ENCODE data around the gene KCTD17. TPM values are rescaled to one million over a fixed set of nuclear protein-coding genes. Genes with fewer than 3 reads are reported as not detected.

Gene KCTD17
- total and polyA plus RNA-seq, 2 of the 4 experiments (the other 2 are of a cell fraction), result 28.3 to 37.3 TPM

DNA sequence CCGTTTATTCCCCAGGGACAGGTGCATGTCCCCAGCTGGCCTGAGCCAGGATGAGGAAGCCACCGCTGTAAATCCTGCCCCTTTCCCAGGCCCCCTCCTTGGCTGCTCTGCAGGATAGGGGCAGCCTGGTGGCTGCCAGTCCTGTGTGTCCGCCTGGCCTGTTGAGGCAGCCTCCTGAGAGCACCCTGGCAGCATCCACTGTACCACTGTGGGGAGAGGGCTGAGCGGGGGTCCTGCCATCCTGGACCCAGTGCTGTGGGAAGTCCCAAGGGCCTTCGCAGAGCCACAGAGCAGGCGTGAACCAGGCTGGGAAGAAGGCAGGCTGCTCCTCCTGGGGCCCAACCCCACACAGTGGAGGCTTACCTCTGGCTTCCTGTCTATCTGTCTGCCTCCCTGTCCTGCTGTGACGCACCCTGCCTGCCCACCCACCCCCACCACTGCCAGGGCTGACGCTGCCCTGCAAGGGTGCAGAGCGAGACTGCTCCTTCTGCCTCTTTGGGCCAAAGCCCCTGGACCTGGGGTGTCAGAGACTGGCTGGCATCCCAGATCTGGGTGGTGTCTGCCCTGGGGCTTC is 8.4 kb downstream of the KCTD17 start:
- Histone ChIP-seq H4K20me1 (ENCODE audit: insufficient read depth, low read length) (no peaks in the 10 kb centered on the region), H4K91ac (ENCODE audit: insufficient read depth, low read depth, low read length) (no peak overlapping the region), H3K9me1 (ENCODE audit: insufficient read depth, low read length) (no peaks in the 10 kb centered on the region), H3K4me3 (ENCODE audit: insufficient read depth, low read depth, low read length) (no peak overlapping the region), H2BK120ac (ENCODE audit: low read depth, low read length) (no peak overlapping the region), H3K9me3 (ENCODE audit: control insufficient read depth, insufficient read depth, low read length) (no peaks in the 10 kb centered on the region), H4K5ac (ENCODE audit: low read depth, low read length) (no peak overlapping the region), H3K23ac (ENCODE audit: low read depth, low read length) (no peak overlapping the region), H3K18ac (ENCODE audit: low read depth, low read length) (no peak overlapping the region), H3K56ac (ENCODE audit: extremely low read depth, insufficient read depth, low read length) (no peak overlapping the region), H3K9ac (ENCODE audit: low read depth, low read length) (no peak overlapping the region), H3K27ac (ENCODE audit: insufficient read depth, low read length) (no peak overlapping the region), H2AK5ac (ENCODE audit: low read depth, low read length) (no peak overlapping the region), H3K4me2 (ENCODE audit: low read depth, low read length) (no peak overlapping the region), H2BK15ac (ENCODE audit: low read depth, low read length) (no peak overlapping the region), H3K36me3 (ENCODE audit: control insufficient read depth, insufficient read depth, low read length) (peaks cover 37% of the 10 kb centered on the region), H3K4me1 (ENCODE audit: control insufficient read depth, insufficient read depth, low read length) (no peaks in the 10 kb centered on the region), H2BK20ac (ENCODE audit: low read depth, low read length) (no peak overlapping the region), H3K79me1 (ENCODE audit: low read depth in 1 of 2, low read length in 2 of 2) (no peaks in the 10 kb centered on the region), H2BK5ac (ENCODE audit: low read depth, low read length, poor library complexity, severe bottlenecking) (no peak overlapping the region), H3K14ac (replicated peaks; ENCODE audit: low read depth, low read length) (no peak overlapping the region), H3K4ac (ENCODE audit: low read depth, low read length) (no peak overlapping the region), H4K8ac (ENCODE audit: low read depth in 2 of 2, low read length in 2 of 2) (no peak overlapping the region), H2AFZ (replicated peaks; ENCODE audit: low read length, poor library complexity) (no peak overlapping the region), H3K27me3 (ENCODE audit: control insufficient read depth, insufficient read depth, low read length) (no peaks in the 10 kb centered on the region), H2AK9ac (replicated peaks; ENCODE audit: low read depth, low read length, poor library complexity) (no peak overlapping the region)
- ChIA-PET CTCF (no interaction called here), POLR2A (ENCODE audit: unreplicated experiment) (no interaction called here)
- dilution Hi-C loops (cut with HindIII; ENCODE audit: low sequenced_read_pairs, unreplicated experiment), result no loop called here
- in situ Hi-C loops (cut with MboI; ENCODE audit: low sequenced_read_pairs), result no loop called here
- WGBS, 2 experiments (ENCODE audit: extremely low coverage in 2 of 2, insufficient read length in 1 of 2), result 67% methylated on average over 1 of the region's 9 CpGs; no CpG with 5 or more reads in 1 of the 2 experiments
- TF ChIP-seq NFE2L2 (IDR thresholded peaks at IDR 0.05; ENCODE audit: low read depth, low read length) (no peak), RAD21 (IDR thresholded peaks at IDR 0.05; ENCODE audit: low read length) (no peak), SMC3 (IDR thresholded peaks at IDR 0.05; ENCODE audit: low read depth, low read length) (no peak), RFX5 (IDR thresholded peaks at IDR 0.05; ENCODE audit: low read depth, low read length) (no peak), CEBPB (IDR thresholded peaks at IDR 0.05; ENCODE audit: low read depth, low read length) (no peak), RCOR1 (IDR thresholded peaks at IDR 0.05; ENCODE audit: insufficient replicate concordance, low read length) (no peak), FOS (IDR thresholded peaks at IDR 0.05; ENCODE audit: low read depth, low read length) (no peak), POLR2A (IDR thresholded peaks at IDR 0.05; ENCODE audit: low read depth, low read length) (no peak), BHLHE40 (IDR thresholded peaks at IDR 0.05; ENCODE audit: low read depth, low read length) (no peak), MAFK (IDR thresholded peaks at IDR 0.05; ENCODE audit: low read depth, low read length) (no peak), MXI1 (IDR thresholded peaks at IDR 0.05; ENCODE audit: borderline replicate concordance, low read depth, low read length) (no peak), CHD1 (IDR thresholded peaks at IDR 0.05; ENCODE audit: low read depth, low read length) (no peak), MAZ (IDR thresholded peaks at IDR 0.05; ENCODE audit: borderline replicate concordance, low read depth, low read length) (no peak)
- TF ChIP-seq, protein P1, sequence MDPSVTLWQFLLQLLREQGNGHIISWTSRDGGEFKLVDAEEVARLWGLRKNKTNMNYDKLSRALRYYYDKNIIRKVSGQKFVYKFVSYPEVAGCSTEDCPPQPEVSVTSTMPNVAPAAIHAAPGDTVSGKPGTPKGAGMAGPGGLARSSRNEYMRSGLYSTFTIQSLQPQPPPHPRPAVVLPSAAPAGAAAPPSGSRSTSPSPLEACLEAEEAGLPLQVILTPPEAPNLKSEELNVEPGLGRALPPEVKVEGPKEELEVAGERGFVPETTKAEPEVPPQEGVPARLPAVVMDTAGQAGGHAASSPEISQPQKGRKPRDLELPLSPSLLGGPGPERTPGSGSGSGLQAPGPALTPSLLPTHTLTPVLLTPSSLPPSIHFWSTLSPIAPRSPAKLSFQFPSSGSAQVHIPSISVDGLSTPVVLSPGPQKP (IDR thresholded peaks at IDR 0.05; ENCODE audit: borderline replicate concordance, low read depth, low read length), result no peak
- TF ChIP-seq, protein P2, sequence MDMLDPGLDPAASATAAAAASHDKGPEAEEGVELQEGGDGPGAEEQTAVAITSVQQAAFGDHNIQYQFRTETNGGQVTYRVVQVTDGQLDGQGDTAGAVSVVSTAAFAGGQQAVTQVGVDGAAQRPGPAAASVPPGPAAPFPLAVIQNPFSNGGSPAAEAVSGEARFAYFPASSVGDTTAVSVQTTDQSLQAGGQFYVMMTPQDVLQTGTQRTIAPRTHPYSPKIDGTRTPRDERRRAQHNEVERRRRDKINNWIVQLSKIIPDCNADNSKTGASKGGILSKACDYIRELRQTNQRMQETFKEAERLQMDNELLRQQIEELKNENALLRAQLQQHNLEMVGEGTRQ (IDR thresholded peaks at IDR 0.05; ENCODE audit: low read depth, low read length), result no peak
- TF ChIP-seq, protein P3, sequence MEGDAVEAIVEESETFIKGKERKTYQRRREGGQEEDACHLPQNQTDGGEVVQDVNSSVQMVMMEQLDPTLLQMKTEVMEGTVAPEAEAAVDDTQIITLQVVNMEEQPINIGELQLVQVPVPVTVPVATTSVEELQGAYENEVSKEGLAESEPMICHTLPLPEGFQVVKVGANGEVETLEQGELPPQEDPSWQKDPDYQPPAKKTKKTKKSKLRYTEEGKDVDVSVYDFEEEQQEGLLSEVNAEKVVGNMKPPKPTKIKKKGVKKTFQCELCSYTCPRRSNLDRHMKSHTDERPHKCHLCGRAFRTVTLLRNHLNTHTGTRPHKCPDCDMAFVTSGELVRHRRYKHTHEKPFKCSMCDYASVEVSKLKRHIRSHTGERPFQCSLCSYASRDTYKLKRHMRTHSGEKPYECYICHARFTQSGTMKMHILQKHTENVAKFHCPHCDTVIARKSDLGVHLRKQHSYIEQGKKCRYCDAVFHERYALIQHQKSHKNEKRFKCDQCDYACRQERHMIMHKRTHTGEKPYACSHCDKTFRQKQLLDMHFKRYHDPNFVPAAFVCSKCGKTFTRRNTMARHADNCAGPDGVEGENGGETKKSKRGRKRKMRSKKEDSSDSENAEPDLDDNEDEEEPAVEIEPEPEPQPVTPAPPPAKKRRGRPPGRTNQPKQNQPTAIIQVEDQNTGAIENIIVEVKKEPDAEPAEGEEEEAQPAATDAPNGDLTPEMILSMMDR (conservative IDR thresholded peaks at IDR 0.05; ENCODE audit: low read depth, low read length), result no peak
- BruUV-seq (replicated peaks), result no TSS peak
- intact Hi-C loops (cut with micrococcal nuclease), result no loop called here
- no peak for DNase-seq
- ATAC-seq (ENCODE audit: low read depth), result no peak

Measured in IMR-90 (cell line).